SU-DHL-6 (cell line): ENCODE measurements around the gene NUP35.

Source experiments
- H2AFZ ChIP-seq: fragments of 200-600 bp; sonication (generic); 2 replicates; pipeline ENCODE4 v1.6.1; 2014; ENCODE audit warnings: low read depth, mild to moderate bottlenecking, moderate library complexity, mixed read lengths, antibody characterized with exemption, low read length; ENCODE audit not compliant: severe bottlenecking
- H3F3A ChIP-seq: fragments of 200-600 bp; shearing (Covaris generic); 2 replicates; pipeline ENCODE4 v1.6.0; 2016; ENCODE audit warnings: antibody characterized with exemption, mild to moderate bottlenecking; ENCODE audit not compliant: insufficient read depth
- H3K27ac ChIP-seq: fragments of 200-600 bp; sonication (generic); 2 replicates; pipeline ENCODE4 v1.5.1; 2016; ENCODE audit warnings: low read depth, mild to moderate bottlenecking, low read length, moderate library complexity, mixed read lengths
- H3K27me3 ChIP-seq: fragments of 200-600 bp; sonication (generic), shearing (Covaris generic); 2 replicates; pipeline ENCODE4 v1.6.0; 2014; ENCODE audit warnings: mild to moderate bottlenecking, low read length
- H3K36me3 ChIP-seq: fragments of 200-600 bp; sonication (generic); 2 replicates; pipeline ENCODE4 v1.6.1; 2014; ENCODE audit warnings: mild to moderate bottlenecking, low read length, mixed read lengths
- H3K4me2 ChIP-seq: fragments of 300-600, 200-600 bp; shearing (Covaris generic), sonication (generic); 2 replicates; pipeline ENCODE4 v1.6.0; 2014; ENCODE audit warnings: low read length, low read depth, mild to moderate bottlenecking; ENCODE audit not compliant: poor library complexity, severe bottlenecking
- H3K4me3 ChIP-seq: fragments of 200-600 bp; sonication (generic); 2 replicates; pipeline ENCODE4 v1.5.1; 2014; ENCODE audit warnings: antibody characterized with exemption, low read length, mild to moderate bottlenecking, mixed read lengths; ENCODE audit not compliant: insufficient read depth, poor library complexity, severe bottlenecking
- H3K79me2 ChIP-seq: fragments of 200-600 bp; sonication (generic); 2 replicates; pipeline ENCODE4 v1.6.1; 2014; ENCODE audit warnings: mild to moderate bottlenecking, low read length, moderate library complexity; ENCODE audit not compliant: insufficient read depth
- H3K9ac ChIP-seq: fragments of 200-600 bp; sonication (generic); 2 replicates; pipeline ENCODE4 v1.7.0; 2014; ENCODE audit warnings: mild to moderate bottlenecking, low read length
- H3K9me2 ChIP-seq: fragments of 200-600 bp; sonication (generic); replicated peaks from 2 replicates; pipeline ENCODE4 v1.6.1; 2014; ENCODE audit warnings: low read length; ENCODE audit not compliant: insufficient read depth
- H3K9me3 ChIP-seq: fragments of 200-600 bp; sonication (generic); 2 replicates; pipeline ENCODE4 v1.6.1; 2014; ENCODE audit warnings: low read length, mixed read lengths; ENCODE audit not compliant: insufficient read depth
- H4K20me1 ChIP-seq: fragments of 200-600 bp; sonication (generic); 2 replicates; pipeline ENCODE4 v1.6.1; 2014; ENCODE audit warnings: low read depth, mild to moderate bottlenecking, antibody characterized with exemption, low read length, moderate library complexity, mixed read lengths
- CTCF ChIP-seq: fragments of 200-600 bp; sonication (generic); IDR thresholded peaks from one replicate; pipeline ENCODE4 v1.5.1; 2017; ENCODE audit warnings: antibody characterized with exemption, mild to moderate bottlenecking, low read length, moderate library complexity; ENCODE audit not compliant: insufficient read depth, poor library complexity, severe bottlenecking
- EZH2phosphoT487 ChIP-seq: fragments of 200-600 bp; sonication (generic), shearing (Covaris generic); conservative IDR thresholded peaks from 2 replicates; pipeline ENCODE4 v1.6.1; 2018; ENCODE audit warnings: mild to moderate bottlenecking, antibody characterized with exemption, low read length, moderate library complexity, mixed read lengths

NUP35 gene

GRCh38 chr2:183186766-183187165 is 62.5 kb downstream of the NUP35 start:
- TF ChIP-seq CTCF (no peak), EZH2phosphoT487 (no peak)
- peaks cover 55% of the 10 kb centered on the region for H3K36me3 ChIP-seq

GRCh38 chr2:183192343-183192742 is 68.1 kb downstream of the NUP35 start:
- no peak overlapping the region for H3K4me3 ChIP-seq
- H3K27me3 ChIP-seq = no peaks in the 10 kb centered on the region
- no peak for TF ChIP-seq CTCF
- H3K79me2 ChIP-seq = no peaks in the 10 kb centered on the region
- H3K36me3 ChIP-seq = peaks cover 27% of the 10 kb centered on the region
- H3K4me2 ChIP-seq = no peak overlapping the region
- H3K27ac ChIP-seq = no peak overlapping the region
- no peaks in the 10 kb centered on the region for H4K20me1 ChIP-seq
- H3K9me3 ChIP-seq = no peaks in the 10 kb centered on the region
- no peaks in the 10 kb centered on the region for H3K9me2 ChIP-seq
- H3K9ac ChIP-seq = no peak overlapping the region
- no peak overlapping the region for H2AFZ ChIP-seq
- no peaks in the 10 kb centered on the region for H3F3A ChIP-seq

More at GRCh38 chr2:183186766-183187165, 62.5 kb downstream of the NUP35 start:
- H3K9me3 ChIP-seq = no peaks in the 10 kb centered on the region
- H3F3A ChIP-seq = no peaks in the 10 kb centered on the region
- no peaks in the 10 kb centered on the region for H4K20me1 ChIP-seq
- H3K27me3 ChIP-seq = no peaks in the 10 kb centered on the region
- no peak overlapping the region for H3K9ac ChIP-seq
- H3K9me2 ChIP-seq = no peaks in the 10 kb centered on the region
- H3K27ac ChIP-seq = no peak overlapping the region
- H3K79me2 ChIP-seq = peaks cover 34% of the 10 kb centered on the region
- H3K4me3 ChIP-seq = no peak overlapping the region
- no peak overlapping the region for H2AFZ ChIP-seq
- H3K4me2 ChIP-seq = no peak overlapping the region

- Histone ChIP-seq H3K9me3 (no peaks in the 10 kb centered on the region), H3K36me3 (peaks cover 19% of the 10 kb centered on the region), H3K4me3 (no peak overlapping the region), H3K27me3 (no peaks in the 10 kb centered on the region), H4K20me1 (no peaks in the 10 kb centered on the region), H2AFZ (no peak overlapping the region), H3K79me2 (no peaks in the 10 kb centered on the region), H3K9ac (no peak overlapping the region), H3K4me2 (no peak overlapping the region), H3K9me2 (no peaks in the 10 kb centered on the region), H3K27ac (no peak overlapping the region), H3F3A (no peaks in the 10 kb centered on the region)
- TF ChIP-seq EZH2phosphoT487 (no peak), CTCF (no peak)
These were observed 69.7 kb downstream of the NUP35 start for GRCh38 chr2:183193904-183194303.

GRCh38 chr2:183195397-183195796 is 71.2 kb downstream of the NUP35 start:
- Histone ChIP-seq H3F3A (no peaks in the 10 kb centered on the region), H3K27me3 (no peaks in the 10 kb centered on the region), H3K4me3 (no peak overlapping the region), H3K36me3 (peaks cover 15% of the 10 kb centered on the region; the same call in 1 of the 2 replicates), H3K9me3 (no peaks in the 10 kb centered on the region), H2AFZ (no peak overlapping the region), H4K20me1 (no peaks in the 10 kb centered on the region), H3K9me2 (no peaks in the 10 kb centered on the region), H3K9ac (no peak overlapping the region), H3K79me2 (no peaks in the 10 kb centered on the region), H3K27ac (no peak overlapping the region), H3K4me2 (no peak overlapping the region)
- no peak for TF ChIP-seq EZH2phosphoT487
- no peak for TF ChIP-seq CTCF
